Stimulated activated CD8-positive, alpha-beta memory T cell treated with anti-CD3 and anti-CD28 coated beads, Interleukin-4, amount 100 ng/mL, for 1 hour (primary cell): ENCODE measurements around the gene CHST11.
"Not testable (repeated sequence)": the region's sequence is repeated elsewhere in the genome, so short reads cannot be mapped to it uniquely, and the experiment has no call there.

Experiments used
- DNase-seq, 2 donors: peaks; one replicate each; pipeline ENCODE4 v3.0.0-alpha.2; 2020; ENCODE audit warnings: low read depth in 2 of 2, low spot score in 1 of 2

The CHST11 gene

GRCh38 chr12:104600790-104601739, 144.3 kb downstream of the CHST11 start:
- DNase-seq, result no peak

- DNase-seq, result no peak
Measured at GRCh38 chr12:104602406-104602805, 145.7 kb downstream of the CHST11 start.

GRCh38 chr12:104602896-104603295, 146.1 kb downstream of the CHST11 start:
- DNase-seq, result no peak

- DNase-seq, result no peak
Measured at GRCh38 chr12:104603545-104603973, 146.8 kb downstream of the CHST11 start.

- peak; percentile 3 to 16 for DNase-seq
Measured at GRCh38 chr12:104604070-104604994, 147.6 kb downstream of the CHST11 start.

GRCh38 chr12:104604995-104605675, 148.4 kb downstream of the CHST11 start:
- no peak for DNase-seq

- DNase-seq, result no peak
Measured at GRCh38 chr12:104605685-104606084, 148.9 kb downstream of the CHST11 start.

GRCh38 chr12:104608998-104609397, 152.2 kb downstream of the CHST11 start:
- no peak for DNase-seq

- DNase-seq, result no peak
Measured at GRCh38 chr12:104609445-104609844, 152.7 kb downstream of the CHST11 start.

GRCh38 chr12:104610513-104611235, 153.9 kb downstream of the CHST11 start:
- no peak for DNase-seq

GRCh38 chr12:104611671-104612070, 154.9 kb downstream of the CHST11 start:
- DNase-seq, result no peak

GRCh38 chr12:104613372-104613771, 156.6 kb downstream of the CHST11 start:
- not testable (repeated sequence) for DNase-seq

GRCh38 chr12:104615048-104615561, 158.4 kb downstream of the CHST11 start:
- DNase-seq, result no peak

- no peak for DNase-seq
Measured at GRCh38 chr12:104618691-104619090, 161.9 kb downstream of the CHST11 start.

GRCh38 chr12:104619305-104619704, 162.6 kb downstream of the CHST11 start:
- DNase-seq, result no peak

GRCh38 chr12:104620837-104621531, 164.2 kb downstream of the CHST11 start:
- DNase-seq, result no peak

- DNase-seq, result no peak
Measured at GRCh38 chr12:104622928-104623327, 166.2 kb downstream of the CHST11 start.

GRCh38 chr12:104623883-104624282, 167.1 kb downstream of the CHST11 start:
- DNase-seq, result no peak

GRCh38 chr12:104624529-104624928, 167.8 kb downstream of the CHST11 start:
- no peak for DNase-seq
